ENCODE results near the gene TSKS. TPM values are rescaled to one million over a fixed set of nuclear protein-coding genes. Genes with fewer than 3 reads are reported as not detected.

Gene TSKS
- total RNA-seq, 4 donors from 2014 or later, result 0.73 to 4.2 TPM; not detected in 2

GRCh38 chr19:49767967-49768581 lies 5.0 kb upstream of the TSKS start:
- Histone ChIP-seq H3K4me1 (peaks cover 3 to 50% (median 21%) of the 10 kb centered on the region in 3 donors), H3K27me3 (no peaks in the 10 kb centered on the region), H3K9me3 (no peaks in the 10 kb centered on the region), H3K27ac (peak overlapping the region in 3 of 4 donors; percentile 86 to 91 (median 91)), H3K4me3 (peak overlapping the region; percentile 72 to 90), H3K36me3 (peaks cover 0 to 7% of the 10 kb centered on the region in 2 donors)
- TF ChIP-seq POLR2AphosphoS5 (IDR thresholded peaks at IDR 0.05), result no peak
- TF ChIP-seq CTCF (IDR thresholded peaks at IDR 0.05), result no peak
- TF ChIP-seq POLR2A (IDR thresholded peaks at IDR 0.05), result no peak
- no peak for TF ChIP-seq EP300 (IDR thresholded peaks at IDR 0.05)
- WGBS, 2 donors (ENCODE audit: low coverage in 1 of 2), result 32 to 50% methylated on average over 4 to 11 of the region's 12 CpGs
- no peak for ATAC-seq

- Histone ChIP-seq H3K4me3 (peak overlapping the region; percentile 72 to 90), H3K27ac (peak overlapping the region; percentile 70 to 91 (median 88)), H3K36me3 (peaks cover 0 to 7% of the 10 kb centered on the region in 2 donors), H3K9me3 (no peaks in the 10 kb centered on the region), H3K4me1 (peaks cover 3 to 50% (median 21%) of the 10 kb centered on the region in 3 donors), H3K27me3 (no peaks in the 10 kb centered on the region)
- 0 to 3% methylated on average over 9 of the region's 9 CpGs for WGBS, 2 donors (ENCODE audit: low coverage in 1 of 2)
- no peak for TF ChIP-seq POLR2AphosphoS5 (IDR thresholded peaks at IDR 0.05)
- TF ChIP-seq EP300 (IDR thresholded peaks at IDR 0.05), result no peak
- no peak for TF ChIP-seq CTCF (IDR thresholded peaks at IDR 0.05)
- no peak for TF ChIP-seq POLR2A (IDR thresholded peaks at IDR 0.05)
- ATAC-seq, result no peak
Observed at GRCh38 chr19:49767381-49767780, 4.3 kb upstream of the TSKS start.

- WGBS, 2 donors (ENCODE audit: low coverage in 1 of 2), result 0% methylated on average over 2 of the region's 38 CpGs; no CpG with 5 or more reads in 1 of the 2 donors
- TF ChIP-seq POLR2AphosphoS5 (IDR thresholded peaks at IDR 0.05) (peak; percentile 68), POLR2A (IDR thresholded peaks at IDR 0.05) (peak; percentile 40 to 54), CTCF (IDR thresholded peaks at IDR 0.05) (no peak), EP300 (IDR thresholded peaks at IDR 0.05) (no peak)
- Histone ChIP-seq H3K27me3 (no peaks in the 10 kb centered on the region), H3K27ac (peak within 1 kb of the TSS; percentile 85 to 93 (median 91)), H3K9me3 (no peaks in the 10 kb centered on the region), H3K4me1 (peaks cover 3 to 50% (median 21%) of the 10 kb centered on the region in 3 donors), H3K4me3 (peak within 1 kb of the TSS; percentile 72 to 90), H3K36me3 (peaks cover 0 to 6% of the 10 kb centered on the region in 2 donors)
- ATAC-seq, result no peak
Observed at GRCh38 chr19:49766930-49767299, 3.8 kb upstream of the TSKS start, which contains the start of gene AP2A1. AP2A1 (plus strand) TSS chr19:49767001; CDS start chr19:49767134, 133 bp downstream.

- Histone ChIP-seq H3K27ac (peak overlapping the region; percentile 85 to 93 (median 91)), H3K4me3 (peak overlapping the region; percentile 72 to 90), H3K4me1 (peaks cover 3 to 48% (median 21%) of the 10 kb centered on the region in 3 donors), H3K36me3 (no peaks in the 10 kb centered on the region), H3K9me3 (no peaks in the 10 kb centered on the region), H3K27me3 (no peaks in the 10 kb centered on the region)
- peak; percentile 94 for ATAC-seq
- 2 to 13% methylated on average over 6 to 10 of the region's 53 CpGs for WGBS, 2 donors (ENCODE audit: low coverage in 1 of 2)
- no peak for TF ChIP-seq EP300 (IDR thresholded peaks at IDR 0.05)
- TF ChIP-seq POLR2AphosphoS5 (IDR thresholded peaks at IDR 0.05), result peak; percentile 77
- TF ChIP-seq CTCF (IDR thresholded peaks at IDR 0.05), result peak in 2 of 4 experiments; percentile 13
- TF ChIP-seq POLR2A (IDR thresholded peaks at IDR 0.05), result peak; percentile 31 to 48
Observed at GRCh38 chr19:49766007-49766929, 3.2 kb upstream of the TSKS start.
